A549 (cell line): ENCODE measurements around the gene CISTR.

Source experiments
- CBX2 ChIP-seq: fragments of 200-600 bp; sonication (generic); IDR thresholded peaks from 2 replicates; pipeline ENCODE4 v1.6.1; 2016; ENCODE audit warnings: low read depth, mild to moderate bottlenecking, borderline replicate concordance
- CBX8 ChIP-seq: fragments of 200-600 bp; sonication (generic); IDR thresholded peaks from 2 replicates; pipeline ENCODE4 v1.6.1; 2016
- CHD2 ChIP-seq: fragments of 150-350 bp; IDR thresholded peaks from 2 replicates; pipeline ENCODE4 v1.6.1; 2014; ENCODE audit warnings: low read length; ENCODE audit not compliant: partially characterized antibody
- CTCF ChIP-seq: fragments of >200 bp; sonication (Bioruptor Twin); formaldehyde crosslinking; IDR thresholded peaks from 3 replicates; pipeline ENCODE4 v1.5.1; 2016
- E2F6 ChIP-seq: IDR thresholded peaks from 2 replicates; pipeline ENCODE4 v1.6.1; 2012; ENCODE audit warnings: low read depth, borderline replicate concordance
- EP300 ChIP-seq, 2 experiments: fragments of >200 bp; sonication (Bioruptor Twin); formaldehyde crosslinking; IDR thresholded peaks; 2 replicates in 1 of 2; 3 replicates in 1 of 2; pipeline ENCODE4 v1.6.1; 2016 to 2017
- JUNB ChIP-seq: fragments of >200 bp; sonication (Bioruptor Twin); formaldehyde crosslinking; IDR thresholded peaks from 2 replicates; pipeline ENCODE4 v1.6.1; 2016
- NFE2L2 ChIP-seq: fragments of 150-350 bp; conservative IDR thresholded peaks from 2 replicates; pipeline ENCODE4 v1.6.1; 2014; ENCODE audit warnings: low read length
- POLR2A ChIP-seq: IDR thresholded peaks from 2 replicates; pipeline ENCODE4 v1.6.1; 2012; ENCODE audit warnings: mild to moderate bottlenecking, low read length
- RAD21 ChIP-seq, 2 experiments: fragments of >200 bp in 1 of 2; sonication (Bioruptor Twin) in 1 of 2; formaldehyde crosslinking in 1 of 2; IDR thresholded peaks in 1 of 2; conservative IDR thresholded peaks in 1 of 2; 2 replicates in 1 of 2; 3 replicates in 1 of 2; pipeline ENCODE4 v1.6.1; 2012 to 2018; ENCODE audit warnings: inconsistent platforms in 1 of 2
- REST ChIP-seq: fragments of 200-600 bp; sonication (generic); IDR thresholded peaks from 2 replicates; pipeline ENCODE4 v1.6.1; 2016; ENCODE audit warnings: antibody characterized with exemption, mild to moderate bottlenecking, moderate library complexity
- SMC3 ChIP-seq: fragments of >200 bp; sonication (Bioruptor Twin); formaldehyde crosslinking; IDR thresholded peaks from 3 replicates; pipeline ENCODE4 v1.6.1; 2018; ENCODE audit warnings: inconsistent platforms
- USF2 ChIP-seq: fragments of 450-650 bp; IDR thresholded peaks from 2 replicates; pipeline ENCODE4 v1.6.1; 2014; ENCODE audit warnings: antibody characterized with exemption

- TF ChIP-seq CTCF (no peak), EP300 (IDR thresholded peaks at IDR 0.05) (no peak), E2F6 (no peak), POLR2A (no peak), CBX2 (no peak), NFE2L2 (no peak), USF2 (no peak), CHD2 (no peak), JUNB (no peak), SMC3 (no peak), CBX8 (no peak), RAD21 (conservative IDR thresholded peaks at IDR 0.05 in 1 of 2, IDR thresholded peaks at IDR 0.05 in 1 of 2) (no peak), REST (no peak)
Observed at GRCh38 chr12:53733807-53734200, 18.0 kb downstream of the CISTR start.
